Naive thymus-derived CD8-positive, alpha-beta T cell (primary cell): ENCODE measurements around the gene CNPY2. TPM values are rescaled to one million over a fixed set of nuclear protein-coding genes. Genes with fewer than 3 reads are reported as not detected.
"Not testable (repeated sequence)": the region's sequence is repeated elsewhere in the genome, so short reads cannot be mapped to it uniquely, and the experiment has no call there.

ENCODE experiments used
- ATAC-seq, 2 donors: fragments of 150-1000 bp; cut with Tn5 transposase in 1 of 2; sonication (Bioruptor Pico), chemical (Tn5 transposase) in 1 of 2; 1 replicate in 1 of 2; 2 replicates in 1 of 2; pipeline ENCODE4 v1.10.0; 2021; ENCODE audit warnings: mild to moderate bottlenecking in 2 of 2, moderate library complexity in 2 of 2
- POLR2A ChIA-PET: fragments of 350-600 bp; sonication (Branson Sonifier 250); formaldehyde crosslinking; loops from one replicate; lab custom pipeline; 2021; ENCODE audit warnings: antibody characterized with exemption; lab: Charles Lee
- DNase-seq, 10 donors: peaks; one replicate each; pipeline versions ENCODE4 v3.0.0 to v3.0.0-alpha.2; 2020 to 2022
- H3K27ac Mint-ChIP-seq, 10 donors: one replicate each; pipeline ENCODE4 v1.8.0; 2020 to 2022; ENCODE audit warnings: mild to moderate bottlenecking in 10 of 10, mixed read lengths in 10 of 10, moderate library complexity in 4 of 10, inconsistent platforms in 1 of 10
- H3K27me3 Mint-ChIP-seq, 5 donors: one replicate each; pipeline ENCODE4 v1.8.0; 2021 to 2022; ENCODE audit warnings: mixed read lengths in 5 of 5
- H3K36me3 Mint-ChIP-seq, 3 donors: one replicate each; pipeline ENCODE4 v1.8.0; 2020 to 2022; ENCODE audit warnings: mixed read lengths in 3 of 3, mild to moderate bottlenecking in 2 of 3, inconsistent platforms in 1 of 3
- H3K4me1 Mint-ChIP-seq, 4 donors: one replicate each; pipeline ENCODE4 v1.8.0; 2021 to 2022; ENCODE audit warnings: mixed read lengths in 4 of 4
- H3K4me3 Mint-ChIP-seq, 10 donors: one replicate each; pipeline ENCODE4 v1.8.0; 2020 to 2022; ENCODE audit warnings: mild to moderate bottlenecking in 10 of 10, mixed read lengths in 10 of 10, moderate library complexity in 6 of 10, inconsistent platforms in 1 of 10
- H3K9me3 Mint-ChIP-seq, 9 donors: one replicate each; pipeline ENCODE4 v1.8.0; 2020 to 2022; ENCODE audit warnings: mixed read lengths in 9 of 9, mild to moderate bottlenecking in 3 of 9, inconsistent platforms in 1 of 9, moderate library complexity in 1 of 9
- polyA plus RNA-seq, 3 donors: library from polyadenylated mRNA; unstranded; fragments of 300-500 nt; fragmentation: Illumina TruSeq; gene quantifications; one replicate each; pipeline ENCODE4 v1.2.3, GENCODE V29; 2021
- total RNA-seq, 8 experiments: library from RNA in 2 of 8; stranded (reverse) in 2 of 8; gene quantifications; one replicate each; pipeline ENCODE4 v1.2.3 and lab custom pipeline; 2021 to 2026

Gene CNPY2
- total and polyA plus RNA-seq, 5 experiments from 2014 or later: 79.9 to 196 (median 173) TPM

- DNase-seq: no peak
- H3K9me3 Mint-ChIP-seq: no peaks in the 10 kb centered on the region
- ATAC-seq: no peak
- peaks cover 12 to 81% (median 35%) of the 10 kb centered on the region in 3 donors for H3K36me3 Mint-ChIP-seq
- peak overlapping the region in 5 of 10 donors; percentile 19 to 85 (median 71) for H3K27ac Mint-ChIP-seq
- H3K4me1 Mint-ChIP-seq: peaks cover 0 to 2% (median under 1%) of the 10 kb centered on the region in 4 donors
- no peaks in the 10 kb centered on the region for H3K27me3 Mint-ChIP-seq
- POLR2A ChIA-PET: interaction anchor here (4.0 kb wide), 1 partner anchor 12 kb away, joined by 44 read pairs; the partner anchor contains the start of gene STAT2
- H3K4me3 Mint-ChIP-seq: no peak overlapping the region
Measured at GRCh38 chr12:56346675-56347074, 30.9 kb upstream of the CNPY2 start.

DNA sequence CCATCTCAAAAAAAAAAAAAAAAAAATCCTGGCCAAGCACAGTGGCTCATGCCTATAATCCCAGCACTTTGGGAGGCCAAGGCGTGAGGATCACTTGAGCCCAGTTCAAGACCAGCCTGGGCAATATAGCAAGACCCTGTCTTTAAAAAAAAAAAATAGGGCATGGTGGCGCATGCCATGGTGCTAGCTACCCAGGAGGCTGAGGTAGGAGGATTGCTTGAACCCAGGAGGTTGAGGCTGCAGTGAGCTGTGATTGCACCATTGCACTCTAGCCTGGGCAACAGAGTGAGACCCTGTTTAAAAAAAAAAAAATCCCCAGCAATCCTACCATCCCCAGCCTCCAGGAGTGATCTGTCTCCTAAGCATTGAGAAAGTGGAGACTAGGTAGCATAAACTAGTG is 26.5 kb upstream of the CNPY2 start:
- POLR2A ChIA-PET: interaction anchor here (0.6 to 1.8 kb wide), 4 partner anchors 17 to 63 kb away, joined by 3 to 14 read pairs (median 5); partner anchors contain the start of genes CNPY2 and STAT2
- H3K4me3 Mint-ChIP-seq, H3K27me3 Mint-ChIP-seq, DNase-seq, ATAC-seq, H3K9me3 Mint-ChIP-seq: not testable (repeated sequence)
- Mint-ChIP-seq H3K36me3 (peaks cover 5 to 48% (median 20%) of the 10 kb centered on the region in 3 donors), H3K27ac (peak overlapping the region in 9 of 10 donors; percentile 50 to 92 (median 78)), H3K4me1 (peaks cover 16 to 41% (median 32%) of the 10 kb centered on the region in 4 donors)

DNA sequence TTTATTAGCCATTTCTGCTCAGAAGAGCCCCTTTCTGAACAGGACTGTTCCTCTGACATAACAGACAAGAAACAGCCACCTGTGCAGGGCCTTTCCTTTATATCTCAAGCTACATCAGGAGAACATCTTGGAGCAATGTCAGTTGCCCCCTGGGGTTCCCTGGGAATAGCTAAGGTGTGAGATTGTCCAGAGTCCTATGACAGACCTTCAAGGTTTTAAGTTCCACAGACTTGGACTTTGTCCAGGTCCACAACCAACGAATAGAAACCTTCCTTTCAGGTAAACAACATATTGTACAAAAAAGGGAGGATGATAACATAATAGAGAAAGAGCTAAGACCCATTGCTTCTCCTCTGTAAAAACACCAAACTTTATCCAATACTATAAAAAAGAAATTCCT is 25.8 kb upstream of the CNPY2 start:
- no peaks in the 10 kb centered on the region for H3K27me3 Mint-ChIP-seq
- H3K36me3 Mint-ChIP-seq: peaks cover 5 to 42% (median 20%) of the 10 kb centered on the region in 3 donors
- H3K4me3 Mint-ChIP-seq: no peak overlapping the region
- peaks cover 18 to 45% (median 35%) of the 10 kb centered on the region in 4 donors for H3K4me1 Mint-ChIP-seq
- POLR2A ChIA-PET: interaction anchor here (0.6 to 1.8 kb wide), 4 partner anchors 18 to 123 kb away, joined by 3 to 14 read pairs (median 5); partner anchors contain the start of genes CNPY2 and STAT2
- H3K9me3 Mint-ChIP-seq: no peaks in the 10 kb centered on the region
- peak overlapping the region; percentile 65 to 87 (median 78) for H3K27ac Mint-ChIP-seq
- DNase-seq (no peak), ATAC-seq (no peak)

- POLR2A ChIA-PET: interaction anchor here (0.8 to 8.7 kb wide), 18 partner anchors 10 to 509 kb away, joined by 3 to 182 read pairs (median 6); partner anchors contain the start of genes CNPY2, CS, DNAJC14 and RNF41
- Mint-ChIP-seq H3K27me3 (no peaks in the 10 kb centered on the region), H3K27ac (peak overlapping the region; percentile 97 to 100 (median 98)), H3K4me3 (peak overlapping the region; percentile 85 to 100 (median 96)), H3K36me3 (peaks cover 5 to 25% (median 9%) of the 10 kb centered on the region in 3 donors), H3K9me3 (no peaks in the 10 kb centered on the region), H3K4me1 (peaks cover 18 to 58% (median 44%) of the 10 kb centered on the region in 4 donors)
- DNase-seq (no peak), ATAC-seq (no peak)
Measured at GRCh38 chr12:56339158-56339422, 23.3 kb upstream of the CNPY2 start.

DNA sequence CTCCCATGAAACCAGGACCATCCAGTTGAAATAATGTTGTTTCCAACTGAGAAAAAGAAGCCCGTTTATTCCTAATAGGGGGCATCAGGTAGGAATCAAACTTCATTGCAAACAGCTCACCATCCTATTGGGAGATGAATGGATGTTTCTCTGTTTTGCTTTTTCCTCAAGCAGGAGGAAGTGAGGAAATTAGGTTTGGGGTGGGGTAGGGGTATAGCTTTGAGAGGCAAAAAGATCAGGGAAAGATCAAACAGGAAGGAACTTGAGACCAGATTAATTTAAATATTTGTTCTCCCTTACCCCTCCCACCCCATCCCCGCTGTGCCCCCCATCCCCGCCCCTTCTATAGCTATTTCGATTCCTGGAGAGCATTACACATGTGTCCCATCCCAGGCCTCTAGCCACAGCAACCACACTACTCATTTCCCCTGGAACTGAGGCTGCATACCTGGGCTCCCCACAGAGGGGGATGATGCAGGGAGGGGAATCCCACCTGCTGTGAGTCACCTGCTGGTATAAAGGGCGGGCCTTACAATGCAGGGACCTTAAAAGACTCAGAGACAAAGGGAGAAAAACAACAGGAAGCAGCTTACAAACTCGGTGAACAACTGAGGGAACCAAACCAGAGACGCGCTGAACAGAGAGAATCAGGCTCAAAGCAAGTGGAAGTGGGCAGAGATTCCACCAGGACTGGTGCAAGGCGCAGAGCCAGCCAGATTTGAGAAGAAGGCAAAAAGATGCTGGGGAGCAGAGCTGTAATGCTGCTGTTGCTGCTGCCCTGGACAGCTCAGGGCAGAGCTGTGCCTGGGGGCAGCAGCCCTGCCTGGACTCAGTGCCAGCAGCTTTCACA is 22.7 kb upstream of the CNPY2 start, which contains the start of gene IL23A:
IL23A (plus strand) TSS at position 577 of the 850 bp plus-strand sequence; CDS start at position 738, 161 bp downstream.
- peaks cover 20 to 58% (median 50%) of the 10 kb centered on the region in 4 donors for H3K4me1 Mint-ChIP-seq
- H3K27me3 Mint-ChIP-seq: peaks cover 0 to 1% (median 0%) of the 10 kb centered on the region in 5 donors
- H3K36me3 Mint-ChIP-seq: peaks cover 5 to 20% (median 5%) of the 10 kb centered on the region in 3 donors

GRCh38 chr12:56337753-56338251 is 22.0 kb upstream of the CNPY2 start:
- POLR2A ChIA-PET: interaction anchor here (0.7 to 8.7 kb wide), 17 partner anchors 13 to 520 kb away, joined by 3 to 182 read pairs (median 4); partner anchors contain the start of genes CNPY2, CS, DNAJC14 and ORMDL2
- no peak for DNase-seq
- H3K9me3 Mint-ChIP-seq: peaks cover 0 to 1% (median 0%) of the 10 kb centered on the region in 9 donors
- peaks cover 0 to 1% (median 0%) of the 10 kb centered on the region in 5 donors for H3K27me3 Mint-ChIP-seq
- H3K4me3 Mint-ChIP-seq: peak overlapping the region in 7 of 10 donors; percentile 43 to 100 (median 86)
- ATAC-seq: no peak
- peaks cover 26 to 65% (median 56%) of the 10 kb centered on the region in 4 donors for H3K4me1 Mint-ChIP-seq
- H3K27ac Mint-ChIP-seq: peak overlapping the region; percentile 97 to 100 (median 98)
- H3K36me3 Mint-ChIP-seq: peaks cover 0 to 13% (median 0%) of the 10 kb centered on the region in 3 donors

More for the DNA sequence above, 22.7 kb upstream of the CNPY2 start, which contains the start of gene IL23A:
- DNase-seq: peak; percentile 63 to 93 (median 84)
- Mint-ChIP-seq H3K9me3 (peaks cover 0 to 1% (median 0%) of the 10 kb centered on the region in 9 donors), H3K27ac (peak within 1 kb of the TSS; percentile 97 to 100 (median 98)), H3K4me3 (peak within 1 kb of the TSS; percentile 85 to 100 (median 96))
- peak; percentile 79 to 81 for ATAC-seq
- POLR2A ChIA-PET: interaction anchor here (0.6 to 8.7 kb wide), 25 partner anchors 10 to 521 kb away, joined by 3 to 182 read pairs (median 3); partner anchors contain the start of genes CNPY2, CS, DNAJC14 and GLS2

- Mint-ChIP-seq H3K4me3 (peak overlapping the region in 5 of 10 donors; percentile 11 to 60 (median 37)), H3K9me3 (peaks cover 0 to 1% (median 0%) of the 10 kb centered on the region in 9 donors), H3K36me3 (peaks cover 0 to 6% (median 0%) of the 10 kb centered on the region in 3 donors), H3K4me1 (peaks cover 30 to 72% (median 60%) of the 10 kb centered on the region in 4 donors), H3K27me3 (peaks cover 0 to 1% (median 0%) of the 10 kb centered on the region in 5 donors), H3K27ac (peak overlapping the region; percentile 28 to 100 (median 86))
- ATAC-seq (no peak), DNase-seq (no peak)
- POLR2A ChIA-PET: interaction anchor here (0.6 to 8.7 kb wide), 10 partner anchors 19 to 352 kb away, joined by 3 to 182 read pairs (median 4); partner anchors contain the start of genes CNPY2, CS, PA2G4 and PTGES3
Measured at GRCh38 chr12:56336361-56337167, 20.8 kb upstream of the CNPY2 start.

- not testable (repeated sequence) for DNase-seq, H3K27me3 Mint-ChIP-seq, ATAC-seq, H3K9me3 Mint-ChIP-seq
- Mint-ChIP-seq H3K36me3 (peaks cover 0 to 11% (median 0%) of the 10 kb centered on the region in 3 donors), H3K4me3 (peak overlapping the region in 2 of 10 donors; percentile 26 to 41), H3K4me1 (peaks cover 29 to 70% (median 63%) of the 10 kb centered on the region in 4 donors), H3K27ac (peak overlapping the region in 8 of 10 donors; percentile 35 to 100 (median 99))
- POLR2A ChIA-PET: interaction anchor here (0.7 to 8.7 kb wide), 8 partner anchors 18 to 303 kb away, joined by 3 to 182 read pairs (median 4); partner anchors contain the start of genes CNPY2, PA2G4, SPRYD4 and STAT2
Measured at GRCh38 chr12:56335527-56335926, 19.7 kb upstream of the CNPY2 start.

DNA sequence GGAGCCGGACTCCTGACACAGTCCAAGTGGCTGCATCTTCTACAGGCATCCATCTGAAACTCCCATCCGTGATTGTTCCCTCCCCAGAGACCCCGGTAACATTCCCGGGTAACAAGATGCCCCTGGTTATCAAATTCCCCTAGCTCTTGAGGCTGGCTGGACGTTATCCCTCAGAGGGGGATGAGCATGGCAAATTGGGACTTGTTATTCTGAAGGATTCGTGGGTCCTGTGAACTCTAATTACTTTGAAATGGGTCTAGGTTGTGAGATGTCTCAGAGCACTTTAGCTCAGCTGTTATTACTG is 18.7 kb upstream of the CNPY2 start:
- ATAC-seq (no peak), DNase-seq (no peak)
- peak overlapping the region; percentile 99 to 100 (median 99) for H3K27ac Mint-ChIP-seq
- POLR2A ChIA-PET: interaction anchor here (1.0 to 8.7 kb wide), 6 partner anchors 9 to 114 kb away, joined by 3 to 182 read pairs (median 4); partner anchors contain the start of genes CNPY2 and STAT2
- peaks cover 0 to 1% (median 0%) of the 10 kb centered on the region in 9 donors for H3K9me3 Mint-ChIP-seq
- peak overlapping the region; percentile 87 to 99 (median 94) for H3K4me3 Mint-ChIP-seq
- peaks cover 0 to 1% (median 0%) of the 10 kb centered on the region in 5 donors for H3K27me3 Mint-ChIP-seq
- peaks cover 0 to 11% (median 3%) of the 10 kb centered on the region in 3 donors for H3K36me3 Mint-ChIP-seq
- peaks cover 25 to 59% (median 53%) of the 10 kb centered on the region in 4 donors for H3K4me1 Mint-ChIP-seq

DNA sequence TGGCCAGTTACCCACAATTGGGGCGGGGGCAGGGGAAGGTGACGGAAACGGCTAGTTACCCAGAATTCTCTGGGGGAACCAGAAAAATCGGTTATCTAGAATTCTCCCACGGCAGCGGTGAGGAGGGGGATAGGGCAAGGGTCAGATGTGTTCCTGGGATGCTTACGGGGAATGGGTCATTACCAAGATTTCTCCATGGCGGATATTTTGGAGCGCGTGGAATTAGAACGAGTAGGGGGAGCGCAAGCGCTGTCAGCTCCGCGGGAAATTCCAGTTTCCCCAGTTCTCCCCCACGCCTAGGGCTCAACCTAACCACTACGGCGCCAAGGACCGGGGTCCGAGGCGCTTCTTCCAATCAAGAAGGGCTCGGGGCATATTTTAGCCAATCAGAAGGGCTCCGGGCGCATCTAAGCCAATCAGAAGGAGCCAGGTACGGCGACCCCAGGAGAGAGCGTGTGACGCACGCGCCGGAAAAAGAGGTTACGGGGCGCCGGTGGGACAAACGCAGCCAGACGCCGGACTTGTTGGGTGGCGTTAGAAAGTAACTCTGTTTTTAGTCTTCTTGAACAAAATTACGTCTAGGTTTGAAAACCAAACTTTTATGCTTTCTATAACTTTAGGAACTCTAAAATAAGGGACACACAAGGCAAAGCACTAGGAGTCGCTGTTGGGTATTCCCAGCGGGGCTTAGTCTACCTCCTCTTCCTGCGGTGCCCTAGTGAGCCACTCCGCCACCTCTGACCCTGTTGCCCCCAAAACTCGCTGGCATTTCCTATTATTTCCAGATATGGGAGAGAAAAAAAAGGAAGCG is 18.1 kb upstream of the CNPY2 start, which contains the start of gene PAN2:
PAN2 (minus strand) TSS at position 322 of the 811 bp plus-strand sequence. CDS start 906 bp downstream, outside the sequence.
- POLR2A ChIA-PET: interaction anchor here (0.7 to 8.7 kb wide), 12 partner anchors 8 to 360 kb away, joined by 3 to 182 read pairs (median 4); partner anchors contain the start of genes CNPY2, GLS2, PA2G4 and RAB5B
- H3K4me1 Mint-ChIP-seq: peaks cover 20 to 53% (median 47%) of the 10 kb centered on the region in 4 donors

More for the DNA sequence above, 18.1 kb upstream of the CNPY2 start, which contains the start of gene PAN2:
- peak within 1 kb of the TSS; percentile 99 to 100 (median 99) for H3K27ac Mint-ChIP-seq
- H3K27me3 Mint-ChIP-seq: peaks cover 0 to 1% (median 0%) of the 10 kb centered on the region in 5 donors
- peak; percentile 81 to 87 for ATAC-seq
- peaks cover 0 to 1% (median 0%) of the 10 kb centered on the region in 9 donors for H3K9me3 Mint-ChIP-seq
- H3K4me3 Mint-ChIP-seq: peak within 1 kb of the TSS; percentile 87 to 99 (median 94)
- peak; percentile 78 to 96 (median 93) for DNase-seq
- H3K36me3 Mint-ChIP-seq: peaks cover 0 to 11% (median 3%) of the 10 kb centered on the region in 3 donors
